Right renal cortex interstitium (tissue), 3 donors: Measurements from ENCODE around the gene PRTN3. TPM values are rescaled to one million over a fixed set of nuclear protein-coding genes. Genes with fewer than 3 reads are reported as not detected.
"Not testable (repeated sequence)": the region's sequence is repeated elsewhere in the genome, so short reads cannot be mapped to it uniquely, and the experiment has no call there.

Source experiments
- DNase-seq, 3 donors: peaks; one replicate each; pipeline ENCODE4 v3.0.0-alpha.2; 2013; ENCODE audit warnings: low read depth in 3 of 3, low spot score in 2 of 3
- polyA plus RNA-seq, 3 donors: library from polyadenylated mRNA; unstranded; fragments of 120-200 nt; gene quantifications; one replicate each; pipeline ENCODE4 v1.2.1, GENCODE V29; 2013; ENCODE audit not compliant: insufficient read length in 3 of 3

Gene PRTN3
- polyA plus RNA-seq, 3 donors = 0.32 to 1.6 (median 0.78) TPM

- not testable (repeated sequence) for DNase-seq
Observed at GRCh38 chr19:877992-878660, 37.3 kb downstream of the PRTN3 start.

GRCh38 chr19:878751-879561, 38.2 kb downstream of the PRTN3 start:
- DNase-seq = not testable (repeated sequence)

GRCh38 chr19:879711-880438, 39.1 kb downstream of the PRTN3 start:
- DNase-seq = no peak

- DNase-seq = no peak
Observed at GRCh38 chr19:881385-882071, 40.7 kb downstream of the PRTN3 start.

- DNase-seq = no peak
Observed at GRCh38 chr19:882871-883497, 42.2 kb downstream of the PRTN3 start.

GRCh38 chr19:883661-884211, 42.9 kb downstream of the PRTN3 start:
- no peak for DNase-seq

GRCh38 chr19:884420-885211, 43.8 kb downstream of the PRTN3 start:
- no peak for DNase-seq

GRCh38 chr19:885536-886224, 44.9 kb downstream of the PRTN3 start:
- no peak for DNase-seq

GRCh38 chr19:887072-887471, 46.3 kb downstream of the PRTN3 start:
- no peak for DNase-seq

GRCh38 chr19:887599-887998, 46.8 kb downstream of the PRTN3 start:
- DNase-seq = no peak

GRCh38 chr19:888581-889385, 48.0 kb downstream of the PRTN3 start:
- DNase-seq = no peak

- DNase-seq = no peak
Observed at GRCh38 chr19:889662-890295, 49.0 kb downstream of the PRTN3 start.

- no peak for DNase-seq
Observed at GRCh38 chr19:890831-891230, 50.0 kb downstream of the PRTN3 start.

- not testable (repeated sequence) for DNase-seq
Observed at GRCh38 chr19:891421-892200, 50.8 kb downstream of the PRTN3 start.

GRCh38 chr19:892243-892893, 51.6 kb downstream of the PRTN3 start:
- no peak for DNase-seq
